ENCODE measurements around the gene GDF15. TPM values are rescaled to one million over a fixed set of nuclear protein-coding genes. Genes with fewer than 3 reads are reported as not detected.

GDF15 gene
- total RNA-seq, 1 donor from 2014 or later: 8.9 TPM

GRCh38 chr19:18391509-18392075 is 5.6 kb downstream of the GDF15 start:
- Mint-ChIP-seq H3K4me3 (ENCODE audit: unreplicated experiment) (no peak overlapping the region), H3K27ac (ENCODE audit: unreplicated experiment) (no peak overlapping the region), H3K9me3 (ENCODE audit: unreplicated experiment) (peaks cover 1% of the 10 kb centered on the region), H3K4me1 (ENCODE audit: low read depth, unreplicated experiment) (no peaks in the 10 kb centered on the region), H3K27me3 (ENCODE audit: unreplicated experiment) (peaks cover 8% of the 10 kb centered on the region), H3K36me3 (ENCODE audit: unreplicated experiment) (no peaks in the 10 kb centered on the region)
- TF ChIP-seq CTCF (IDR thresholded peaks at IDR 0.05; ENCODE audit: partially characterized antibody, unreplicated experiment): no peak
- DNase-seq: no peak

GRCh38 chr19:18392417-18392816 is 6.5 kb downstream of the GDF15 start:
- no peak overlapping the region for H3K4me3 Mint-ChIP-seq (ENCODE audit: unreplicated experiment)
- H3K36me3 Mint-ChIP-seq (ENCODE audit: unreplicated experiment): no peaks in the 10 kb centered on the region
- DNase-seq: no peak
- H3K4me1 Mint-ChIP-seq (ENCODE audit: low read depth, unreplicated experiment): no peaks in the 10 kb centered on the region
- TF ChIP-seq CTCF (IDR thresholded peaks at IDR 0.05; ENCODE audit: partially characterized antibody, unreplicated experiment): no peak
- peaks cover 1% of the 10 kb centered on the region for H3K9me3 Mint-ChIP-seq (ENCODE audit: unreplicated experiment)
- no peak overlapping the region for H3K27ac Mint-ChIP-seq (ENCODE audit: unreplicated experiment)
- H3K27me3 Mint-ChIP-seq (ENCODE audit: unreplicated experiment): peaks cover 8% of the 10 kb centered on the region

GRCh38 chr19:18392926-18393325 is 7.0 kb downstream of the GDF15 start:
- no peak for DNase-seq
- Mint-ChIP-seq H3K4me3 (ENCODE audit: unreplicated experiment) (no peak overlapping the region), H3K36me3 (ENCODE audit: unreplicated experiment) (no peaks in the 10 kb centered on the region), H3K27me3 (ENCODE audit: unreplicated experiment) (peaks cover 6% of the 10 kb centered on the region), H3K9me3 (ENCODE audit: unreplicated experiment) (peaks cover 1% of the 10 kb centered on the region), H3K4me1 (ENCODE audit: low read depth, unreplicated experiment) (no peaks in the 10 kb centered on the region), H3K27ac (ENCODE audit: unreplicated experiment) (no peak overlapping the region)
- no peak for TF ChIP-seq CTCF (IDR thresholded peaks at IDR 0.05; ENCODE audit: partially characterized antibody, unreplicated experiment)

- no peak for TF ChIP-seq CTCF (IDR thresholded peaks at IDR 0.05; ENCODE audit: partially characterized antibody, unreplicated experiment)
- H3K4me1 Mint-ChIP-seq (ENCODE audit: low read depth, unreplicated experiment): no peaks in the 10 kb centered on the region
- H3K27me3 Mint-ChIP-seq (ENCODE audit: unreplicated experiment): peaks cover 8% of the 10 kb centered on the region
- no peak for DNase-seq
- H3K9me3 Mint-ChIP-seq (ENCODE audit: unreplicated experiment): peaks cover 1% of the 10 kb centered on the region
- no peaks in the 10 kb centered on the region for H3K36me3 Mint-ChIP-seq (ENCODE audit: unreplicated experiment)
- no peak overlapping the region for H3K4me3 Mint-ChIP-seq (ENCODE audit: unreplicated experiment)
- no peak overlapping the region for H3K27ac Mint-ChIP-seq (ENCODE audit: unreplicated experiment)
Observed at GRCh38 chr19:18393836-18394235, 7.9 kb downstream of the GDF15 start.

GRCh38 chr19:18396471-18397241 is 10.7 kb downstream of the GDF15 start:
- no peak overlapping the region for H3K4me3 Mint-ChIP-seq (ENCODE audit: unreplicated experiment)
- peaks cover 3% of the 10 kb centered on the region for H3K27me3 Mint-ChIP-seq (ENCODE audit: unreplicated experiment)
- no peaks in the 10 kb centered on the region for H3K9me3 Mint-ChIP-seq (ENCODE audit: unreplicated experiment)
- H3K4me1 Mint-ChIP-seq (ENCODE audit: low read depth, unreplicated experiment): no peaks in the 10 kb centered on the region
- no peak for TF ChIP-seq CTCF (IDR thresholded peaks at IDR 0.05; ENCODE audit: partially characterized antibody, unreplicated experiment)
- H3K36me3 Mint-ChIP-seq (ENCODE audit: unreplicated experiment): no peaks in the 10 kb centered on the region
- DNase-seq: no peak
- H3K27ac Mint-ChIP-seq (ENCODE audit: unreplicated experiment): no peak overlapping the region

All from glutamatergic neuron (in vitro differentiated cells).